Peyer's patch (tissue), 4 donors: ENCODE results near the gene DTX3L.

Source experiments
- CTCF ChIP-seq, 6 experiments: fragments of 450-650 bp in 4 of 6; fragments of 200-600 bp in 2 of 6; sonication (generic) in 1 of 6; IDR thresholded peaks; one replicate each; pipeline ENCODE4 v1.5.1; 2017 to 2019; ENCODE audit warnings: antibody characterized with exemption in 6 of 6, mild to moderate bottlenecking in 3 of 6, moderate library complexity in 1 of 6
- POLR2A ChIP-seq, 2 donors: fragments of 450-650 bp; IDR thresholded peaks; one replicate each; pipeline ENCODE4 v1.5.1; 2017; ENCODE audit warnings: antibody characterized with exemption in 2 of 2, mild to moderate bottlenecking in 2 of 2, moderate library complexity in 2 of 2

GRCh38 chr3:122615303-122615702, 51.2 kb downstream of the DTX3L start:
- TF ChIP-seq POLR2A (IDR thresholded peaks at IDR 0.05), result no peak
- no peak for TF ChIP-seq CTCF (IDR thresholded peaks at IDR 0.05)
